Osteoblast (primary cell): ENCODE results near the gene HOXD13. TPM values are rescaled to one million over a fixed set of nuclear protein-coding genes. Genes with fewer than 3 reads are reported as not detected.

Experiments used
- DNase-seq: peaks from one replicate; pipeline ENCODE4 v3.0.0; 2011; ENCODE audit warnings: low spot score, mixed read lengths; ENCODE audit not compliant: insufficient read length; ENCODE audit errors: missing footprints
- H2AFZ ChIP-seq: 2 replicates; pipeline ENCODE4 v1.6.0; 2011; ENCODE audit warnings: mild to moderate bottlenecking, low read length
- H3K27ac ChIP-seq: 2 replicates; pipeline ENCODE4 v1.5.1; 2011; ENCODE audit warnings: mild to moderate bottlenecking, low read depth, low read length, moderate library complexity
- H3K27me3 ChIP-seq: 2 replicates; pipeline ENCODE4 v1.6.0; 2012; ENCODE audit warnings: mild to moderate bottlenecking, control low read depth, inconsistent platforms, low read length, moderate library complexity; ENCODE audit not compliant: insufficient read depth
- H3K36me3 ChIP-seq: 2 replicates; pipeline ENCODE4 v1.5.1; 2011; ENCODE audit warnings: mild to moderate bottlenecking, low read length, control low read depth, moderate library complexity; ENCODE audit not compliant: insufficient read depth
- H3K4me1 ChIP-seq: 2 replicates; pipeline ENCODE4 v1.5.1; 2011; ENCODE audit warnings: mild to moderate bottlenecking, low read length, control low read depth, moderate library complexity; ENCODE audit not compliant: insufficient read depth
- H3K4me2 ChIP-seq: 2 replicates; pipeline ENCODE4 v1.6.0; 2011; ENCODE audit warnings: mild to moderate bottlenecking, low read length; ENCODE audit not compliant: insufficient read depth
- H3K4me3 ChIP-seq: fragments of 200-600 bp; sonication (generic); 3 replicates; pipeline ENCODE4 v1.5.1; 2012; ENCODE audit warnings: mild to moderate bottlenecking, low read length, inconsistent platforms; ENCODE audit not compliant: insufficient read depth
- H3K79me2 ChIP-seq: 2 replicates; pipeline ENCODE4 v1.6.0; 2012; ENCODE audit warnings: mild to moderate bottlenecking, low read length, control low read depth, inconsistent platforms; ENCODE audit not compliant: insufficient read depth
- H3K9me3 ChIP-seq: 2 replicates; pipeline ENCODE4 v1.5.1; 2011; ENCODE audit warnings: low read depth, low read length, control low read depth
- H4K20me1 ChIP-seq: 2 replicates; pipeline ENCODE4 v1.6.0; 2012; ENCODE audit warnings: mild to moderate bottlenecking, low read length, control low read depth; ENCODE audit not compliant: insufficient read depth
- CTCF ChIP-seq: IDR thresholded peaks from 2 replicates; pipeline ENCODE4 v1.5.1; 2011; ENCODE audit warnings: mild to moderate bottlenecking, low read depth, low read length, moderate library complexity; ENCODE audit errors: extremely low read depth
- total RNA-seq: library from RNA; depleted of rRNA; stranded (reverse); fragments of >200 nt; gene quantifications from 2 replicates; pipeline ENCODE4 v1.2.3, GENCODE V29; 2012

Gene HOXD13
- total RNA-seq = not detected in 2 replicates

- DNase-seq = no peak
- H3K36me3 ChIP-seq = no peaks in the 10 kb centered on the region
- no peak for TF ChIP-seq CTCF
- H4K20me1 ChIP-seq = no peaks in the 10 kb centered on the region
- H2AFZ ChIP-seq = peak within 1 kb of the TSS; percentile 50
- H3K4me3 ChIP-seq = peak within 1 kb of the TSS; percentile 29
- peaks cover 4% of the 10 kb centered on the region for H3K4me1 ChIP-seq
- H3K4me2 ChIP-seq = peak within 1 kb of the TSS; percentile 45
- no peaks in the 10 kb centered on the region for H3K79me2 ChIP-seq
- H3K27ac ChIP-seq = no peak within 1 kb of the TSS
- H3K9me3 ChIP-seq = no peaks in the 10 kb centered on the region
- peaks cover 97% of the 10 kb centered on the region for H3K27me3 ChIP-seq
Measured at GRCh38 chr2:176092270-176093144, at the start of gene HOXD13. Gene HOXD13 (plus strand): TSS chr2:176092721. CDS start chr2:176092891, 170 bp downstream.

GRCh38 chr2:176056406-176056805 is 36.1 kb upstream of the HOXD13 start:
- Histone ChIP-seq H4K20me1 (no peaks in the 10 kb centered on the region), H2AFZ (no peak overlapping the region), H3K4me3 (no peak overlapping the region), H3K9me3 (no peaks in the 10 kb centered on the region), H3K79me2 (no peaks in the 10 kb centered on the region), H3K27ac (no peak overlapping the region), H3K4me2 (no peak overlapping the region), H3K4me1 (no peaks in the 10 kb centered on the region), H3K27me3 (no peaks in the 10 kb centered on the region), H3K36me3 (no peaks in the 10 kb centered on the region)
- DNase-seq = no peak
- TF ChIP-seq CTCF = no peak

- no peak overlapping the region for H3K27ac ChIP-seq
- H3K79me2 ChIP-seq = no peaks in the 10 kb centered on the region
- H3K4me3 ChIP-seq = no peak overlapping the region
- H2AFZ ChIP-seq = no peak overlapping the region
- no peaks in the 10 kb centered on the region for H3K9me3 ChIP-seq
- H3K27me3 ChIP-seq = peaks cover 33% of the 10 kb centered on the region
- no peaks in the 10 kb centered on the region for H3K4me1 ChIP-seq
- no peak for DNase-seq
- H3K4me2 ChIP-seq = no peak overlapping the region
- TF ChIP-seq CTCF = no peak
- H4K20me1 ChIP-seq = no peaks in the 10 kb centered on the region
- H3K36me3 ChIP-seq = no peaks in the 10 kb centered on the region
Measured at GRCh38 chr2:176063958-176064357, 28.6 kb upstream of the HOXD13 start.
